Fibroblast of pulmonary artery (primary cell): ENCODE data around the gene ANAPC15.

Experiments
- DNase-seq: peaks from one replicate; pipeline ENCODE4 v3.0.0-alpha.2; 2010; ENCODE audit warnings: low read depth
- H3K4me3 ChIP-seq: replicated peaks from 2 replicates; pipeline ENCODE4 v1.5.1; 2011; ENCODE audit warnings: low read depth, mild to moderate bottlenecking, control low read depth, low read length, moderate library complexity
- CTCF ChIP-seq: IDR thresholded peaks from 2 replicates; pipeline ENCODE4 v1.5.1; 2011; ENCODE audit warnings: mild to moderate bottlenecking, control low read depth, low read length, inconsistent platforms; ENCODE audit errors: missing control alignments

ANAPC15 gene

GRCh38 chr11:72080326-72081183 is 31.9 kb downstream of the ANAPC15 start, which contains the start of the genes LRRC51 and NUMA1:
LRRC51 (plus strand) TSS chr11:72080850; CDS start chr11:72089084, 8,234 bp downstream.
NUMA1 (minus strand) TSS chr11:72080542; CDS start chr11:72035943, 44,599 bp downstream.
- peak; percentile 100 for DNase-seq
- H3K4me3 ChIP-seq: peak within 1 kb of the TSS; percentile 62
- TF ChIP-seq CTCF: no peak

GRCh38 chr11:72079819-72080325 is 32.6 kb downstream of the ANAPC15 start:
- H3K4me3 ChIP-seq: peak overlapping the region; percentile 62
- TF ChIP-seq CTCF: no peak
- DNase-seq: no peak

- DNase-seq: no peak
- no peak for TF ChIP-seq CTCF
- peak overlapping the region; percentile 62 for H3K4me3 ChIP-seq
Measured at GRCh38 chr11:72078477-72078876, 34.0 kb downstream of the ANAPC15 start.

- no peak for TF ChIP-seq CTCF
- H3K4me3 ChIP-seq: no peak overlapping the region
- no peak for DNase-seq
Measured at GRCh38 chr11:72075756-72076155, 36.7 kb downstream of the ANAPC15 start.

- DNase-seq: no peak
- peak; percentile 2 for TF ChIP-seq CTCF
- no peak overlapping the region for H3K4me3 ChIP-seq
Measured at GRCh38 chr11:72075109-72075508, 37.4 kb downstream of the ANAPC15 start.

GRCh38 chr11:72072348-72072747 is 40.1 kb downstream of the ANAPC15 start:
- no peak overlapping the region for H3K4me3 ChIP-seq
- peak; percentile 80 for DNase-seq
- no peak for TF ChIP-seq CTCF
